HG03469 (cell line): Measurements from ENCODE around the gene TNFSF12.

ENCODE experiments used
- ATAC-seq: cut with Tn5 transposase; IDR thresholded peaks from one replicate; pipeline ENCODE4 v1.9.1; 2021; ENCODE audit warnings: mild to moderate bottlenecking, moderate library complexity, moderate number of reproducible peaks; ENCODE audit not compliant: unreplicated experiment

Gene TNFSF12

GRCh38 chr17:7563115-7563869, 14.4 kb downstream of the TNFSF12 start:
- ATAC-seq: no peak

GRCh38 chr17:7569571-7569970, 20.7 kb downstream of the TNFSF12 start:
- no peak for ATAC-seq

GRCh38 chr17:7570351-7570750, 21.5 kb downstream of the TNFSF12 start:
- ATAC-seq: no peak

GRCh38 chr17:7572338-7572587, 23.4 kb downstream of the TNFSF12 start:
- ATAC-seq: no peak

GRCh38 chr17:7572588-7573323, 23.9 kb downstream of the TNFSF12 start:
- ATAC-seq: peak; percentile 76

- no peak for ATAC-seq
Observed at GRCh38 chr17:7573324-7574080, 24.6 kb downstream of the TNFSF12 start.

- no peak for ATAC-seq
Observed at GRCh38 chr17:7574176-7574953, 25.5 kb downstream of the TNFSF12 start.

- ATAC-seq: no peak
Observed at GRCh38 chr17:7575481-7575883, 26.6 kb downstream of the TNFSF12 start.

GRCh38 chr17:7575959-7576358, 27.1 kb downstream of the TNFSF12 start:
- no peak for ATAC-seq

- no peak for ATAC-seq
Observed at GRCh38 chr17:7576432-7576937, 27.6 kb downstream of the TNFSF12 start.

GRCh38 chr17:7577327-7578199, 28.7 kb downstream of the TNFSF12 start:
- no peak for ATAC-seq

GRCh38 chr17:7579001-7579833, 30.4 kb downstream of the TNFSF12 start, which contains the start of gene CD68:
Gene CD68, plus strand, starts transcription at chr17:7579638. Its CDS starts 40 bp downstream, at chr17:7579678.
- ATAC-seq: no peak

GRCh38 chr17:7579834-7580603, 31.2 kb downstream of the TNFSF12 start:
- ATAC-seq: no peak

- ATAC-seq: no peak
Observed at GRCh38 chr17:7580604-7581575, 32.0 kb downstream of the TNFSF12 start.

- ATAC-seq: no peak
Observed at GRCh38 chr17:7582396-7583252, 33.8 kb downstream of the TNFSF12 start.
